HG03045 (cell line): ENCODE measurements around the gene CATSPER1.

Experiments used
- ATAC-seq: cut with Tn5 transposase; IDR thresholded peaks from one replicate; pipeline ENCODE4 v1.9.1; 2021; ENCODE audit warnings: mild to moderate bottlenecking, moderate library complexity; ENCODE audit not compliant: unreplicated experiment

Gene CATSPER1

DNA sequence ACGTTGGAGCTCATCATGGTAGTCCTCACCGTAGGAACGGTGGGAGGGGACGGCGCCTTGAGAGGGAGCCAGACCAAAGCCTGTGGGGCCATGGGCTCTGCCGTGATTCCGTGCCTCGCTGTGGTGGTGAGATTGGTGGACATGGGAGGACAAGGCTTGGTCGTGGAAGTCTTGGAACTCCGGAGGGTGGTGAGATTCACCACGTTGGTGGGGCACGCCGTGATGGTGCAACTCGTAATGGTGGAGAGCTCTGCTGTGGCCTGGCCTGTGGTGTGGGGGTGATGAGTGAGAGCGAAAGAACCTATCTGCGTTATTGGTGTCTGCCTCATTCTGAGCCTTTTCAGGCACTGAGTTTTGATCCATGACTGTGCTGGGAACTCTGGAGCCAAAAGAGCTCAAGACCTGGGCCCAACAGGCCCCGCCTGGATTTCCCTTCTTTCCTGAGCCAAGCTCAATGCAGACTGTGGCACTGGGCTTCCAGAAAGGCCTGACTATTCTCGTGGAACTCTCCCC, at the start of gene CATSPER1:
CATSPER1 (minus strand) TSS at position 463 of the 513 bp plus-strand sequence; CDS start at position 363, 100 bp downstream.
- no peak for ATAC-seq

DNA sequence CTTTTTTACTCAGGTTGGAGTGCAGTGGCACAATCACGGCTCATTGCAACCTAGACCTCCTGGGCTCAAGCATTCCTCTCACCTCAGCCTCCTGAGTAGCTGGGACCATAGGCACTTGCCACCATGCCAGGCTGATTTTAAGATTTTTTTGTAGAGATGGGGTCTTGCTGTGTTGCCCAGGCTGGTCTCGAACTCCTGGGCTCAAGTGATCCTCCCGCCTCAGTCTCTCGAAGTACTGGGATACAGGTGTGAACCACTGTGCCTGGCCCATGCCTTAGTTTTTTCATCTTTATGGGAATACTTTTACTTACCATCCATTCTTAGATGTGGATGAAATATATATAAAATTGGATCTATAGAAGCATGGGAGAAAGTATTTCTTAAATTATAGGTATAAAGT, 49.0 kb upstream of the CATSPER1 start:
- no peak for ATAC-seq

DNA sequence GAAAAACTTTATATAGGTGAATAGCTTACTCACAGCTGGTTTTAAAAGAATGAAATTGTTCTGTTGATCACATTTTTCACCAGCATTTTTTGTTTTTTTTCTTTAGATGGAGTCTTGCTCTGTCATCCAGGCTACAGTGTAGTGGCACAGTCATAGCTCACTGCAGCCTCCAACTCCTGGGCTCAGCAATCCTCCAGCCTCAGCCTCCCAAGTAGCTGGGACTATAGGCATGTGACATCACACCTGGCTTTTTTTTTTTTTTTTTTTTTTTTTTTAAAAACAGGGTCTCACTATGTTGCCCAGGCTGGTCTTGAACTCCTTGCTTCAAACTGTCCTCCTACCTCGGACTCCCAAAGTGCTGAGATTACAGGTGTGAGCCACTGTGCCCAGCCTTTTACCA, 47.4 kb upstream of the CATSPER1 start:
- ATAC-seq: no peak

DNA sequence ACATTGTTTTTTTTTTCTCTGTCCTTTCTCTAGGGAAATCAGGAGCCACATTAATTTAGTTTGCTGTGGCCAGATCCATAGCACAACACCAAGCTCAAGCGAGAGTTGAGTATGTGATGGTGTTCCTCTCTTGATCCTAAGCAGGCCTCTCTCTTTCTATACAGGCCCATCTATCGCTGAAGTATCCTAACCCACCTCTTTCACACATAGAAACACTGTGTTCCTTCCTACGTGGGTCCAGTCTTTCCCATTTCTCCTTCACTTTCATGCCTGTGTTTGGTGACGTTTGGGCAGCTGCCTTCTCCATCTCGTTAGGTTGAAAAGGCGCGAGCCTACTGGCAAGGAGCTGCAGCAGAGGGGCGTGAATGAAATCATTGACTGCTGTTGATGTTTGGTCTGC, 46.2 kb upstream of the CATSPER1 start:
- no peak for ATAC-seq

DNA sequence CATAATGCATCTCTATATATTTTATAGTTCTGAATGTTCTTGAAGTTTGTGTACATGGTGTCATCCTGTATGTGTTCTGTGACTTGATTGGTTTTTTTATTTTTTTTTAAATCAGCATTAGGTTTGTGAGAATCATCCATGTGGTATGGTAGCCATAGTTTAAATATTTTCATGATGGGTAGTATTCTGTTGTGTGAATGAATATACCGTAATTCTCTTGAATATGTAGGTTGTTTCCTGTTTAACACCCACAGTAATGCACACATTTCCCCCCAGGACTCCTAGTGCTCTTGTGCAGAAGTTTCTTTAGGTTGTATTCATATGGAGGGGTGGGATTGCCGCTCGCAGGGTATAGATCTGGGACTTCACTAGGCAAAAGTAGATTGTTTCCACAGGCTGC, 45.8 kb upstream of the CATSPER1 start:
- ATAC-seq: no peak

DNA sequence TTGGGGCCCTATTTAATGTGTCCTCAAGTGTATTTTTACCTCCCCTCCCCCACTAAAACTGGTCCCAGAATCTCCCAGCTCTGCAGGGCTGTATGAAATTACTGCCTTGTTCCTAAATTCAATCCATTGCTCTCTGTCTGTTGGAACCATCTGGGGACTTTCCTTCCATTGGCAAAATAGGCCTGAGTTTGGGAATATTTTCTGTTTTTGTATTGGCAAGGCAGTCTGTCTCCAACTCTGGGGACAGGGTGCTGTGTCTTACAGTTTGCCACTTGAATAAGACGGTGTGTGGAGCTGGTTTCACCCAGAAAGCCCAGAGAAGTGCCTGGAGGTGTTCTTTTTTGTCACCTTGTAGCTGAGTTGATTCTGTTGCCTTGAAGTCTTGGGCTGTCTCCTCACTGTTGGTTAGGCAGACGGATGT, 45.1 kb upstream of the CATSPER1 start:
- ATAC-seq: no peak

DNA sequence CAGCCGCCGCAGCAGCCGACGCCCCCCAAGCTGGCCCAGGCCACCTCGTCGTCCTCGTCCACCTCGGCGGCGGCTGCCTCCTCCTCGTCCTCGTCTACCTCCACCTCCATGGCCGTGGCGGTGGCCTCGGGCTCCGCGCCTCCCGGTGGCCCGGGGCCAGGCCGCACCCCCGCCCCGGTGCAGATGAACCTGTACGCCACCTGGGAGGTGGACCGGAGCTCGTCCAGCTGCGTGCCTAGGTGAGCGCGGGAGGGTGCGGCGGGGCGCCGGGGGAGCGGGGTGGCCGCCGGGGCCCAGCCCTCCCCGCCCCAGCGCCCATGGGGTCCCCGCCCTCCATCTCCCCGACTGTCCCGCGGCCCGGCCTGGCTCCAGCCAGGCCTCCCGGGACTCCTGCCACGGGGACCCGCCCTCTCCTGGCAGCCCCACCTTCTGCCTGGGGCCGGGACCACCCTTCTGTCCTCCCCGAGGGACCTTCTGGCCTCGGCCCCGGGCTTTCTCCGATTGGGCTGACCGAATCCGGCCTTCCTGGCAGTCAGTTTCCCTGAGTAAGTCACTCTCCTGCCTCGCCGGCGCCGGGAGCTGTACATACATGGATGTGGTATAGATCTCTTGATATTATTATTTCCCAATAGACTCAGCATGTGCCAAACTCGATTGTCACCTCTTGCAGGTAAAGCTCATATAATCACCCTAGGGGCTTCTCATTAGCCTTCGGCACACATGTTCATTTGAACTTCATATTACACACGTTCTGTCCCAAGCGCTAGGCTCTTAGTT, 44.5 kb upstream of the CATSPER1 start:
- peak; percentile 18 for ATAC-seq

DNA sequence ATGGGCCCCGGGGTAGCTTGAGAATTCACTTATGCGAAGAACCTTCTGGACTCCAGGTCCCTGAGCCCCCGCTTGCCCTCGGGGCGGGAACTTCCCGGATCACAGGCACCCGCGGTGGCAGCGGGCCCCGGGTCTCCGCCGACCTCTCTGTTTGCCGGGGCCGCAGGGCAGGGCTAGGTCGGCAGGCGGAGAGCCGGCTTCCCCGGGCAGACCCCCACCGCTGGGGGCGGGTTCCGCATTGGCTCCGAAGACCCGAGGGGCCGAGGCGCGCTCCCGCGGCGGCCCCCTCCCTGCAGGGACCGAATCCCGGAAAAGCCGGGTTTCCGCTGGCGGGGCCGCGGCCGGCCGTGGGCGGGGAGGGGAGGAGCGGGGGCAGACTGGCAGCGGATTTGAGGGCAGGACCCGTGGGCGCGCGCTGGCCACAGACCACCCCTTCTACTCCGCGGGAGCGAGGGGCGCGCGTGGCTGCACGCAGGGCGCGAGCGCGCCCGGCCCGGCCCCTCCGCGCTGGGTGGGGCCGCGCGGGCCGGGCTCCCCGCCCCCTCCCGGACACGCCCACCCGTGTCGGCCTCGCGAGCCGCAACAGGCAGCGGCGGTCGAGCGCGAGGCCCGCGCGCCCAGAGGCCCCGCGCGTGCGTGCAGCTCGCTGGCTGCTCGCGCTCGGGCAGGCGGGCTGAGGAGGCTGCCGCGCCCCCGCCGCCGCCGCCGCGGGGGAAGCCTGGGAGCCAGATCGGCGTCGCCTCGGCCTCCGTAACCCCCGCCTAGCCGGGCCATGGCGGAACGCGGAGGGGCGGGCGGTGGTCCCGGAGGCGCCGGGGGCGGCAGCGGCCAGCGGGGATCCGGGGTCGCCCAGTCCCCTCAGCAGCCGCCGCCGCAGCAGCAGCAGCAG, 43.7 kb upstream of the CATSPER1 start, which contains the start of gene PACS1:
PACS1 (plus strand) TSS at position 558 of the 889 bp plus-strand sequence; CDS start at position 773, 215 bp downstream.
- peak; percentile 49 for ATAC-seq

DNA sequence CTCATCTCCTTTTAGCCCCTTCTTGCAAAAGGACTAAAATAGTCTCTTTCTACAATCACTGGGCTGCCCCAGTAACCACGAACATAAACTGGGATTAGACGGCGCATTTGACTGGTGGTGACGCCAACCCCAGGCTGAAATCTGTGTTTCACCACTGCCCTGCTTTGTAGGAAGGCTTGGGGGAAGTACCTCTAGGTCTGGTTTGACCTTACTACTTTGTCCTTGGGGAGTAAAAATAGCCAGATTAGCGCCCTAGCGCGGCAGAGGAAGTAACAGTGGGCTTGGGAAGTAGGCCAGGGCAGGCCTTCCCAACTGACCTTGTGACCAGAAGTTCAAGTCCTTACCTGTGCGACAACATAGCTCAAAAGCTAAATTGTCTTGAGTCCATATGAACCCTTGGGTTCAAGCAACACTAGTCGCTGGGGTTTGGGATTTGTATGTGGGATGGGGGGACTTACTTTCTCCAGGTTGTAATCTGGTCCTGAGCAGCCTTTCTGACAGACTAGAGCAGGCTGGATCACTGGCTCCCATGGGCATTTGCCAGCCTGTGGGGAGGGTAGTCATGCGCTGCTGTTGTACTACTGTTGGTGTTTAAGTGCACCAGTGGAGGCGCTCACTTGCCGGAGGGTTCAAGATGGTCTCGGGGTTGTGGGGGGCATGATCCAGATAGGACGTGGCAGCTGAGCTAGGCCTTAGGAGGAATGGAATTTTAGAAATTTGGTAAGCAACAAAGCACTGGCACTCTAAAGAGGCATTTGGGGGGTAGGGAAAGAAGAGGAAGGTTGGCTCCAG, 42.8 kb upstream of the CATSPER1 start:
- peak; percentile 18 for ATAC-seq

DNA sequence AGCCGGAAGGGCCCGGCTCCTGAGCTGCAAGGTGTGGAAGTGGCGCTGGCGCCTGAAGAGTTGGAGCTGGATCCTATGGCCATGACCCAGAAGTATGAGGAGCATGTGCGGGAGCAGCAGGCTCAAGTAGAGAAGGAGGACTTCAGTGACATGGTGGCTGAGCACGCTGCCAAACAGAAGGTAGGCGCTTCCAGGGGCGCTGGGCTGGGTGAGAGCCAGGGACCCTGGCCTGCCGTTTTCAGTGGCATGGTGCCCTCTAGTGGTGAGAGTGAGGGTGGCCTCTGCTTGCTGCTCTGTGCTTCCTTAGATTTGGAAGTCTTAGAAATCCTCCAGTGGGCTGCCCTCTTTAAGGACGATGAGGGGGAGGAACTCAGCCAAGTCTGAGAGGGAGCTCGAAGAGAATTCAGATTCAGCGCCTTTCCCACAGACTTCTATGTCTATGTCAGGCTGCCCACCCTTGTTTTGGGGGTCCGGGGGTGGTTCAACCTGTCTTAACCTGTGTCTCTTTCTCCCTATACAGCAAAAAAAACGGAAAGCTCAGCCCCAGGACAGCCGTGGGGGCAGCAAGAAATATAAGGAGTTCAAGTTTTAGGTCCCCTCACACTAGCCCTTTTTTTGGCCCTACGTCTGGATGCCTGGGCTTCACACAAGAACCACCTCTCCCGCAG, 42.0 kb upstream of the CATSPER1 start:
- ATAC-seq: no peak

DNA sequence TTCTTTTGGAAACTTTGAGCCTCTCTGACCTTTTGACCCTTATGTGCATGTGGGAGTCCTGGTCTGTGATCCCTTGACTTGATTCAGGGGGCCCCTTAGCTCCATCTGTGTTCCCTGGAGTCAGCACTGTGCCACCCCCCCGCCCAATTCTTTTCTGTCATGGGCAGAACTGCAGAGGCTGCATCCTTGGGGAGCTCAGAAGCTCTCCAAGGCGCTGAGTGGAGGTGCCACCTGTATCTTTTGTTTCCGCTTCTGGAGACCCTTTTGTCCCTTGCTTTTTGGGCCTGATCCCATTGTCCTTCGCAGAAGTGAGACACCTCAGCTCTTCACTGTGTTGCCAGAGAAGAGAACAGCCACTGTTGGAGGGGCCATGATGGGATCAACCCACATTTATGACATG, 41.4 kb upstream of the CATSPER1 start:
- ATAC-seq: no peak

DNA sequence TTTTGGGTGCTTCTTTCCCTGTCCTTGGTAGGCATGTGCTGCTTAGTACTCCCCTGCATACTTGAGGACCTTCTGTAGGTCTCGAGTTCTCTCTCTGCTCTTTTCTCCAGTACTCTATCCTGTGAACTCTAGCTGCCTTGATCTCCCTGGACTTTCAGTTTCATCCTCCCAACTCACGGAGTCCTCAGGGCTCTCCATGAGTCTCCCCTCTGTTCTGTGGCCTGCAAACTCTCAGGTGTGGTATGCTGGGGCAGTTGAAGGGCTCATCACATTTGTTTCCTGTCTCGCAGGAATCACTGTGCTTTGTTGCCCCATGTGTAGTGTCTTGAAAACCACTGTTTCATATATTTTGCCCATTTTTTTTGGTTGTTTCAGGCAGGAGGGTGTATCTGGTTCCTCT, 40.5 kb upstream of the CATSPER1 start:
- no peak for ATAC-seq

DNA sequence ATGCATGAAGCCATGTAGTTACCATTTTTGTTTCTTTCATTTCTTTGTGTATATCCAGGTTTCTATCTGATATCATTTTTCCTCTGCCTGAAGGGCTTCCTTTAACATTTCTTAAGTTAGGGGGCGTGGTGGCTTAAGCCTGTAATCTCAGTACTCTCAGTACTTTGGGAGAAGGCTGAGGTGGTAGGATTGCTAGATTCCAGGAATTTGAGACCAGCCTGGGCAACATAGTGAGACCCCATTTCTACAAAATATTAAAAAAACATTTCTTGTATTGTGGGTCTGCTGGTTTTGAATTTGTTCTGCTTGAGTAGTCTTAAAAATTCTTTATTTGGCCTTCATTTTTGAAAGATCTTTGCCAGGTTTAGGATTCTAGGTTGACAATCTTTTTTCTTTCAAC, 38.3 kb upstream of the CATSPER1 start:
- ATAC-seq: no peak

DNA sequence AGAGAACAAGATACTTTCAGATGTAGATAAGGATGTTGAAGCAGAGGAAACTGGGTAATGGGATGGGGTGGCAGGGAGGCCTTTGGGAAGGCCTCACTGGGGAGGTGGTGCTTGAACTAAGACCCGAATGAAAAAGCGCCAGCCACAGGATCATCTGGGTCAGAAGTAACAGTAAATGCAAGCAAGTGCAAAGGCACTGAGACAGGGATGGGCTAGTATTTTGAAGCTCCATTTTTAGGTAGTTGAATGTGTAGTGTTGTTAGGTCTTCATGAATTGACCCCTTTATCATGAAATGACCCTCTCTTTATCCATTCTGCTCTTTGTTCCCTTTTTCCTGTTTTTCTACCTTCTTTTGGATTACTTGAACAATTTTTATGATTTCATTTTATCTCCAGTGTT, 37.6 kb upstream of the CATSPER1 start:
- ATAC-seq: no peak

DNA sequence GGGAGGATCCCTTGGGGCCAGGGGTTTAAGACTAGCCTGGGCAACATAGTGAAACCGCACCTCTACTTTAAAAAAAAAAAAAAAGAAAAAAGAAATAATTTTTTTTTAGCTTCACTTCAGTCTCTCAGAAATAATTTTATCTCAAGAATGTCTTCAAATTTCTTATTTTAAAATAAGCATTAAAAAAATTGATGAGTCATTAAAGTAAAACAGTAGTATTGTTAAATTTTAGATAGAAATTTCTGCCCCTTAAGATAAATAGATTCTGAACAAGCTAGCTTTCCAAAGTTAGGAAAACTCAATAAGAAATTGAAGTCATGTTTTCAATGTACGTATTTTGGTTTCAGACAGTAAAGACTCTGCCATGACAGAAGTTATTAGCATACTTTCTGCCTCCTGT, 36.1 kb upstream of the CATSPER1 start:
- ATAC-seq: no peak

DNA sequence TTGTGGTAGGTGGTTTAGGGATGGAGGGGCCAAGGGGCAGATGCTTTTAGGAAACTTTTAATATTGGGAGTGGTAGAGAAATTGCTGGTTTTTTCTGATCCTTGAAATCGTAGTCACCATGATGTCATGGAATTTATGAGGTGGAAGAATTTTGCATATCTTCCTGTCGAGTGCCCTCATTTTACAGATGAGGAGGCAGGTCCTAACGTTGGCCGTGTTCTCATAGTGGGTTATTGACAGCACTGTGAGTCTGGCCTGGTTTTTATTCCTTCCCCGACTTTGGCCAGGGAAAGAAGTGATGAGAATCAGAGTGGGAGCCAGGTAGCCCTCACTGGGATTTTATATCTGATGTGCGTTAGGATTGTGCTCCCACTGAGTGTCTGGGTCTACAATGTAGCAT, 35.0 kb upstream of the CATSPER1 start:
- ATAC-seq: no peak

DNA sequence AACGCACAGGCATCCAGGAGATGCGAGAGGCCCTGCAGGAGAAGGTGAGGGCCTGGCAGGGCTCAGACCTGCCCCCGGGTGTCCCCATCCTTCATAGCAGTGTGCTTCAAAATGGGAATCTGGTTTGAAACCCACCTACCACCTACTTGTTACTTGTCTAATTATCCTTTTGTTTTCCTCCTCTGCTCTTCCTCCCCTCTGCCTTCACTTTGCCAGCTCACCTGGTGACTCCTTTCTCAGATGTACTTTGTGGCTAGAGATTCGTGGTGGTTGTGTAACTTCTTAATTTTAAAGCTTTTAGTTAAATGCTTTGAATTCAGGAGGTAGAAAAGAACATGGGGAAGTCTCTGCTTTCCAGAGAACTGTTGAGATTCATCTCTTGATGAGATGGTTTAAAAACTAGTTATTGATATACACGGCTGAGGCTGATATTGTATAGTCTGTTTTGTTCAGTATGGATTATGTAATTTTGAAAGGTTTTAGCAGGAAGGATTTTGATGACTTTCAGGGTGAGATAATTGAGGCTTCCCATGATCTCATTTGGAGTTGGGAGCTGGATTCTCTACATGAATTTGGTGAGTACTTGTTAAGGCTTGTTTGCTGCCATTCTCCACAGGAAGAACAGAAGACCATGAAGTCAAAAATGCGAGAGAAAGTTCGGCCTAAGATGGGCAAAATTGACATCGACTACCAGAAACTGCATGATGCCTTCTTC, 33.8 kb upstream of the CATSPER1 start:
- ATAC-seq: no peak

DNA sequence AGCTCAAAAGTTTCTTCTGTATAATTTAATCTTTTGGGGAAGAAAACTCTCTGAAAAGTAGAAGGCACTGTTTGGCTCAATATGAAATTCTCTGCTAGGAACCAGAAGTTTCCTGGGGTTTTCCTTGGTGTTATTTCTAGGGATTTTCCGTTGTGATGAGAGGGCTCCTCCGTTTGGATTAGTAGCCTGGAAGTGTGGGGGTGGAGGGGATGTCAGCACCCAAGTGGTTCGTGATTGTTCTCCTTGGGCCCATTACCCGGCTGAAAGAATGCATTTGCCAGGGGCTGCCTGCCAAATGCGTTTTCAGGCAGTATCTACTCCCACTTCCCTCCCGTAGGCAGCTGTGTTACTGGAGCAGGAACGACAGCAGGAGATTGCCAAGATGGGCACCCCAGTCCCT, 30.2 kb upstream of the CATSPER1 start:
- no peak for ATAC-seq

DNA sequence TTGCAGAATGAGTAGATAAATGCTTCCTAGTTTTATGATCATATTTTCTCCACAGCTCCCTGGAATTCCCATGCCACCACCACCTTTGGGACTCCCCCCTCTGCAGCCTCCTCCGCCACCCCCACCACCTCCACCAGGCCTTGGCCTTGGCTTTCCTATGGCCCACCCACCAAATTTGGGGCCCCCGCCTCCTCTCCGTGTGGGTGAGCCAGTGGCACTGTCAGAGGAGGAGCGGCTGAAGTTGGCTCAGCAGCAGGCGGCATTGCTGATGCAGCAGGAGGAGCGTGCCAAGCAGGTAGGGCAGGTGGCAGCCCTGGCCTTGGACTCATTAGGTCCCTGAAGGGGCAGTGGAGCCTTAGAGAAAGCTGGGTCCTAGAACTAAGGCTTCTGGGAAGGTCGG, 28.7 kb upstream of the CATSPER1 start:
- ATAC-seq: no peak

DNA sequence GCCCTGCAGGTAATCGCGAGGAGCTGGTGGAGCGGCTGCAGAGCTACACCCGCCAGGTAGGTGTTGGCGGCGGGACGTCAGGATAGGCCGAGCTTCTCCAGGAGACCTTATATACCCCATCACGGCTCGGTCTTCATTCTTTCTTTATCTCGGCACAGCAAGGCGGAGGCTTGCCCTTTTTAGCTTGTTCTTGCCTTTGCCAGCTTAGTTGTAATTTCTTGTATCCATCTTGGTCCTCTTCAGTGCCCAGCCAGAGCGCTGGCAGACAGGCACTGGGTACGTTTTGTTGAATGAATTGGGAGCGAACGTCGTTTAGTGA, 26.3 kb upstream of the CATSPER1 start:
- ATAC-seq: no peak
